Prostate gland (tissue), 2 donors: ENCODE data around the gene ANKS4B.

Experiments
- POLR2A ChIP-seq: fragments of 450-650 bp; IDR thresholded peaks from one replicate; pipeline ENCODE4 v1.6.1; 2016; ENCODE audit warnings: antibody characterized with exemption, mild to moderate bottlenecking
- TF ChIP-seq, protein P1 (sequence below), 4 experiments: fragments of 200-600 bp in 2 of 4; fragments of 450-650 bp in 2 of 4; sonication (generic) in 2 of 4; IDR thresholded peaks; 1 replicate in 3 of 4; 2 replicates in 1 of 4; pipeline ENCODE4 v1.5.1; 2016 to 2019; ENCODE audit warnings: antibody characterized with exemption in 4 of 4, mild to moderate bottlenecking in 2 of 4, moderate library complexity in 2 of 4

GRCh38 chr16:21227866-21228265 lies 5.6 kb upstream of the ANKS4B start:
- TF ChIP-seq, protein P1, sequence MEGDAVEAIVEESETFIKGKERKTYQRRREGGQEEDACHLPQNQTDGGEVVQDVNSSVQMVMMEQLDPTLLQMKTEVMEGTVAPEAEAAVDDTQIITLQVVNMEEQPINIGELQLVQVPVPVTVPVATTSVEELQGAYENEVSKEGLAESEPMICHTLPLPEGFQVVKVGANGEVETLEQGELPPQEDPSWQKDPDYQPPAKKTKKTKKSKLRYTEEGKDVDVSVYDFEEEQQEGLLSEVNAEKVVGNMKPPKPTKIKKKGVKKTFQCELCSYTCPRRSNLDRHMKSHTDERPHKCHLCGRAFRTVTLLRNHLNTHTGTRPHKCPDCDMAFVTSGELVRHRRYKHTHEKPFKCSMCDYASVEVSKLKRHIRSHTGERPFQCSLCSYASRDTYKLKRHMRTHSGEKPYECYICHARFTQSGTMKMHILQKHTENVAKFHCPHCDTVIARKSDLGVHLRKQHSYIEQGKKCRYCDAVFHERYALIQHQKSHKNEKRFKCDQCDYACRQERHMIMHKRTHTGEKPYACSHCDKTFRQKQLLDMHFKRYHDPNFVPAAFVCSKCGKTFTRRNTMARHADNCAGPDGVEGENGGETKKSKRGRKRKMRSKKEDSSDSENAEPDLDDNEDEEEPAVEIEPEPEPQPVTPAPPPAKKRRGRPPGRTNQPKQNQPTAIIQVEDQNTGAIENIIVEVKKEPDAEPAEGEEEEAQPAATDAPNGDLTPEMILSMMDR (IDR thresholded peaks at IDR 0.05) = no peak
- no peak for TF ChIP-seq POLR2A
